ENCODE measurements around the gene EBNA1BP2.
"Not testable (repeated sequence)": the region's sequence is repeated elsewhere in the genome, so short reads cannot be mapped to it uniquely, and the experiment has no call there.

- not testable (repeated sequence) for TF ChIP-seq CTCF (IDR thresholded peaks at IDR 0.05); POLR2A (IDR thresholded peaks at IDR 0.05; ENCODE audit: low read depth)
These were observed 52.0 kb downstream of the EBNA1BP2 start for GRCh38 chr1:43119928-43120586.

Measured in esophagus muscularis mucosa (tissue), 3 donors.